Measurements from ENCODE around the gene EPHA10. TPM values are rescaled to one million over a fixed set of nuclear protein-coding genes. Genes with fewer than 3 reads are reported as not detected.
A peak's percentile ranks its signal among the peaks of the same experiment; 100 is the strongest.
"Not testable (repeated sequence)": the region's sequence is repeated elsewhere in the genome, so short reads cannot be mapped to it uniquely, and the experiment has no call there.

Gene EPHA10
- total RNA-seq, 1 donor from 2014 or later = 0.03 TPM

GRCh38 chr1:37738619-37739018, 26.3 kb downstream of the EPHA10 start:
- not testable (repeated sequence) for ATAC-seq; DNase-seq (ENCODE audit: low spot score)

GRCh38 chr1:37737975-37738374, 26.9 kb downstream of the EPHA10 start:
- ATAC-seq; DNase-seq (ENCODE audit: low spot score): not testable (repeated sequence)

- DNase-seq (ENCODE audit: low spot score) (no peak), ATAC-seq (no peak)
Observed at GRCh38 chr1:37734629-37735591, 30.0 kb downstream of the EPHA10 start.

- DNase-seq (ENCODE audit: low spot score) = no peak
Observed at GRCh38 chr1:37732111-37732780, 32.7 kb downstream of the EPHA10 start.

GRCh38 chr1:37731312-37732019, 33.5 kb downstream of the EPHA10 start:
- no peak for DNase-seq (ENCODE audit: low spot score)
- ATAC-seq = no peak

More at GRCh38 chr1:37732111-37732780, 32.7 kb downstream of the EPHA10 start:
- peak; percentile 66 for ATAC-seq

- DNase-seq (ENCODE audit: low spot score) = no peak
- ATAC-seq = no peak
Observed at GRCh38 chr1:37730376-37730775, 34.5 kb downstream of the EPHA10 start.

- no peak for ATAC-seq
- no peak for DNase-seq (ENCODE audit: low spot score)
Observed at GRCh38 chr1:37728416-37728815, 36.5 kb downstream of the EPHA10 start.

GRCh38 chr1:37726751-37727585, 38.0 kb downstream of the EPHA10 start:
- ATAC-seq (no peak), DNase-seq (ENCODE audit: low spot score) (no peak)

- DNase-seq (ENCODE audit: low spot score) = no peak
Observed at GRCh38 chr1:37725851-37726613, 38.9 kb downstream of the EPHA10 start.

GRCh38 chr1:37724575-37724974, 40.3 kb downstream of the EPHA10 start:
- ATAC-seq = no peak
- no peak for DNase-seq (ENCODE audit: low spot score)

More at GRCh38 chr1:37725851-37726613, 38.9 kb downstream of the EPHA10 start:
- no peak for ATAC-seq

GRCh38 chr1:37723390-37724078, 41.4 kb downstream of the EPHA10 start:
- no peak for DNase-seq (ENCODE audit: low spot score)

GRCh38 chr1:37723072-37723389, 41.9 kb downstream of the EPHA10 start:
- no peak for DNase-seq (ENCODE audit: low spot score)

More at GRCh38 chr1:37723390-37724078, 41.4 kb downstream of the EPHA10 start:
- no peak for ATAC-seq

GRCh38 chr1:37722181-37723071, 42.5 kb downstream of the EPHA10 start:
- ATAC-seq (no peak), DNase-seq (ENCODE audit: low spot score) (no peak)

More at GRCh38 chr1:37723072-37723389, 41.9 kb downstream of the EPHA10 start:
- ATAC-seq = no peak

GRCh38 chr1:37721565-37721964, 43.4 kb downstream of the EPHA10 start:
- DNase-seq (ENCODE audit: low spot score) (no peak), ATAC-seq (no peak)

GRCh38 chr1:37720231-37721130, 44.4 kb downstream of the EPHA10 start:
- DNase-seq (ENCODE audit: low spot score) (no peak), ATAC-seq (no peak)

- ATAC-seq = no peak
- no peak for DNase-seq (ENCODE audit: low spot score)
Observed at GRCh38 chr1:37719572-37720195, 45.2 kb downstream of the EPHA10 start.

Data from left lobe of liver (tissue), 2 donors.